HG02759 (cell line): ENCODE measurements around the gene LAMC3.

Experiments used
- ATAC-seq: cut with Tn5 transposase; IDR thresholded peaks from one replicate; pipeline ENCODE4 v1.9.1; 2021; ENCODE audit warnings: mild to moderate bottlenecking, moderate library complexity; ENCODE audit not compliant: unreplicated experiment

LAMC3 gene

GRCh38 chr9:131042666-131043065 is 33.7 kb downstream of the LAMC3 start:
- ATAC-seq, result no peak

DNA sequence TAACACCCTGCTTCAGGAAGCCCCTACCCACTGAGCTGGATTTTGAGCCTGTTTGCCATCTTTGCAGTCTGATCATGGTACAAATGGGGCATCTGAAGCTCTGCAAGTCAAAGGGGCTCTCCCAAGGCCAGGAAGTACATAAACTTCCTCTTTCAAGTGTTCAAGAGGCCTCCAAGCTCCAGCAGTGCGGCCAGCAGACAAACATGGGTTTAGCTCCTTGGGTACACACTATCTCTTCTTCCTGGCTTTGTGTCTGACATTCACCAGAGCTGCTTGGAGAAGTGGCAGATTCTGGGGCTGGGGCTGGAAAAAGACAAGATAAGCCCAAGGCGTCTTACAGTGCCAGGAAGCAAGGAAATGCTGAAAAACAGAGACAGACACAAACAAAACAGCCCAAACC is 34.1 kb downstream of the LAMC3 start:
- ATAC-seq, result no peak

DNA sequence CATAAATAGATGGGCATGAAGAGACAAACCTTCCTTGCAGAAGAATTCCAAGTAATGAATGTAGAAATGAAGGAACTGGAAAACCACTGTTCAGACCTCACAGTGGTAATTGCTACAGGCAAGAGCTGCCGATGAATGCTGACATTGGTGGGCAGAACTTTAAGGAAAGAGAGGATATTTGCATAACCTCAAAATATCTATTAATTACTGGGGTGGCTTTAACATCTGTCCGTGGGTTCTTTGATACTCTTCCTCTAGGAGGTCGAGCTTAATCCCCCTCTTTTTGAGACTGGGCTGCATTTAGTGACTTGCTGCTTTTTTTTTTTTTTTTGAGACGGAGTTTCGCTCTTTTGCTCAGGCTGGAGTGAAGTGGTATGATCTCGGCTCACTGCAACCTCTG is 34.7 kb downstream of the LAMC3 start:
- ATAC-seq, result no peak

DNA sequence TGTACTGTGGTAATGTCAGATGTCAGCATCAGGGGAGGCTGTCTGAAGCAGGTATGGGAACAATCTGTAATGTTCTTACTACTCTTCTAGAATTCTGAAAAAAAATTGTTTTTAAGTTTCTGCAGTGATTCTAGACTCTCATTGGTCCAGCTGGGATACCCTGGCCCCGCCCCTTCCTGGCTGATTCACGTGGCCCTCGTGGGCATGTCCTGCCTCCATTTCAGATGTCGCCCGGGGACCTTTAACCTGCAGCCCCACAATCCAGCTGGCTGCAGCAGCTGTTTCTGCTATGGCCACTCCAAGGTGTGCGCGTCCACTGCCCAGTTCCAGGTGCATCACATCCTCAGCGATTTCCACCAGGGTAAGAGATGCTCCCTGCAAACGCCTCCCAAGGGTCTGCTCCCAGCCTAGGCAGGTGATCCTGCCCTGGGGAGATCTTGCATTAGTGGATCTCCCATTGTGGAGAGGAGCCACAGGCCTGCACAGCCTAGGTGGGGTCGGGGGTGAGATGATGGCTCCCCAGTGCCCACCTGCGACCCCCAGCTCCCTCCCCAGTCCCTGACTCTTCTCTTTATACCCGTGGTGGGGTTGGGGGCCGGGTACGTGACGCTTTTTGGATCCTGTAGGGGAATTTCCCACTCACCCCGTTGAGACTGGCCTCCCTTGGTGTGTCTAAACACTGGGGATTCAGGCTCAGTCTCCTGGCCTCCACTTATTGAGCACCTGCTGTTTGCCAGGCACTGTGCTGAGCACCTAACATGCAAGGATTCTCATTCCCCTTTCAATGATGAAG is 36.5 kb downstream of the LAMC3 start:
- ATAC-seq, result no peak

GRCh38 chr9:131046093-131046380 is 37.1 kb downstream of the LAMC3 start:
- ATAC-seq, result no peak

GRCh38 chr9:131046581-131047202 is 37.7 kb downstream of the LAMC3 start:
- ATAC-seq, result peak; percentile 48

DNA sequence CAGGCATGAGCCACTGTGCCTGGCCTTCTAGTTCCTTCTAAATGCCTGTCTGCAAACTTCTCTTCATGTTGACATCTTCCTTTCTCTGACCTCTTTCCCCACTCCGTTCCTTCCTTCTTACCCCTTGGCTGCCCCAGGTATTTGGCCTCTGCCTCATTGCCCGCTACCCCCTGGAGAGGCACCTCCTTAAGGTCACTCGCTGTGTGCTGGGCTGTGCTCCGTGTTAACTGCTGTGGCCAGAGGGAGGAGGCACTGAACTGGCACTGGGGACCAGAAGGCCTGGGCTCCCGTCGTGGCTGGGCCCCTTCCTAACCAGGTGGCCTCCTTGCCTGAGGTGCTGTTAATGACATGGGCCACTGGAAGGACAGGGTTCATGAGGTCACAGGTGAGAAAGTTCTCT is 39.4 kb downstream of the LAMC3 start:
- no peak for ATAC-seq

- no peak for ATAC-seq
Observed at GRCh38 chr9:131048820-131049219, 39.8 kb downstream of the LAMC3 start.

GRCh38 chr9:131049829-131050715 is 41.1 kb downstream of the LAMC3 start:
- ATAC-seq, result no peak

GRCh38 chr9:131050831-131051230 is 41.9 kb downstream of the LAMC3 start:
- ATAC-seq, result no peak

GRCh38 chr9:131051592-131052517 is 42.9 kb downstream of the LAMC3 start:
- no peak for ATAC-seq

- no peak for ATAC-seq
Observed at GRCh38 chr9:131053896-131054295, 44.9 kb downstream of the LAMC3 start.

DNA sequence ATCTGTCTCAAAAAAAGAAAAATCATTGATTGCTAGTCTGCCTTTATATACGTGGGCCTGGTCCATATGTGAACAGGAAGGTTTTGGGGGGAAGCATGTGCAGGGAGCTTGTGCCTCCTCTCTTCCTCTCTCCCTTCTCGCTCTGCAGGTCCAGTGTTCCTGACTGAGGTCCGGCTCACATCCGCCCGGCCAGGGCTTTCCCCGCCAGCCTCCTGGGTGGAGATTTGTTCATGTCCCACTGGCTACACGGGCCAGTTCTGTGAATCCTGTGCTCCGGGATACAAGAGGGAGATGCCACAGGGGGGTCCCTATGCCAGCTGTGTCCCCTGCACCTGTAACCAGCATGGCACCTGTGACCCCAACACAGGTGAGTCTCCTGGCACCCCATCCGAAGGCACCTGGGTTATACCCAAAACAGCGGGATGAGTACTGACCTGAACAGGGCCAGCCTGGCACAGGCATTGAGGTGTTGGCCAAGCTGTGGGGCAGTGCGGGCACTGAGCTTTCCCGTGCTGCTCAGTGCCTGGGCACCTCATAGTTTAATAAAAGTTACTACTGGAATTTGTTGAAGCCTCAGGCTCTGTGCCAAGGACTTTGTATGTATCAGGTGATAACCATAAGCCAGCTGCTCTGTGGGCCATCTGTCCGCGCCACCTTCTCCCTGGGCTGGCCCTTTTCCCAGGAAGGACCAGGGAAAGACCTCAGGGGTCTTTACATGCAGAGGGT is 48.0 kb downstream of the LAMC3 start:
- no peak for ATAC-seq

- no peak for ATAC-seq
Observed at GRCh38 chr9:131060900-131061630, 52.1 kb downstream of the LAMC3 start.

GRCh38 chr9:131062969-131063368 is 54.0 kb downstream of the LAMC3 start:
- no peak for ATAC-seq

DNA sequence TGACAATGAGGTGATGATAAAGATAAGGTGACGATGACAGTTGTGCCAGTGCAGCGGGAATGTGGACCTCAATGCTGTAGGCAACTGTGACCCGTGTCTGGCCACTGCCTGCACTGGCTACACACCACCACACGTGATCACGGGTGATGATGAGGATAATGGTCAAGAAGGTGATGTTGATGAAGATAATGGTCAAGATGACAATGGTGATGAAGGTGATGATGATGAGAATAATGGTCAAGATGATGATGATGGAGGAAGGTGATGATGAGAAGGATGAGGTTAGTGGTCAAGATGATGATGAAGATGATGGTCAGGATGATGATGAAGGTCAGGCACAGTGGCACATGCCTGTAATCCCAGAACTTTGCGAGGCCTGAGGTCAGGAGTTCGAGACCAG is 56.6 kb downstream of the LAMC3 start:
- no peak for ATAC-seq

DNA sequence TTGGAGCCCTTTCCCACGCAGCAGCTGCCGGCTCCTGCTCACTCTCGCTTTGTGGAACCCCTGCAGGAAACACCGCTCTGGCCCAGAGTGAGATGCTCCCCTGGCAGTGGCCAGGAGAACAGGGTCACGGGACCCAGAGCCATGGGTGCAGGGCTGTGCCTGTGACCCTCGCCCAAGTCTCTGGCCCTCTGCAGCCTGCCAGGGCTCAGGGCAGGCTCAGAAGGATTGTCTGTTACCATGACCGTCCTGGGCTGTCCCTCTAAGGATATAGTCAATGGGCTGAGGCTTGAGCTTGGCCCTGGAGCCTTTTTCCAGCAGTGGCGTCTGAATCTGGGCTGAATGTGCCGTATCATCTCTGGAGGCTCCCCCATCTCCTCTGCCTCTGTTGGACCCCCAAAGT is 58.7 kb downstream of the LAMC3 start:
- ATAC-seq, result no peak

DNA sequence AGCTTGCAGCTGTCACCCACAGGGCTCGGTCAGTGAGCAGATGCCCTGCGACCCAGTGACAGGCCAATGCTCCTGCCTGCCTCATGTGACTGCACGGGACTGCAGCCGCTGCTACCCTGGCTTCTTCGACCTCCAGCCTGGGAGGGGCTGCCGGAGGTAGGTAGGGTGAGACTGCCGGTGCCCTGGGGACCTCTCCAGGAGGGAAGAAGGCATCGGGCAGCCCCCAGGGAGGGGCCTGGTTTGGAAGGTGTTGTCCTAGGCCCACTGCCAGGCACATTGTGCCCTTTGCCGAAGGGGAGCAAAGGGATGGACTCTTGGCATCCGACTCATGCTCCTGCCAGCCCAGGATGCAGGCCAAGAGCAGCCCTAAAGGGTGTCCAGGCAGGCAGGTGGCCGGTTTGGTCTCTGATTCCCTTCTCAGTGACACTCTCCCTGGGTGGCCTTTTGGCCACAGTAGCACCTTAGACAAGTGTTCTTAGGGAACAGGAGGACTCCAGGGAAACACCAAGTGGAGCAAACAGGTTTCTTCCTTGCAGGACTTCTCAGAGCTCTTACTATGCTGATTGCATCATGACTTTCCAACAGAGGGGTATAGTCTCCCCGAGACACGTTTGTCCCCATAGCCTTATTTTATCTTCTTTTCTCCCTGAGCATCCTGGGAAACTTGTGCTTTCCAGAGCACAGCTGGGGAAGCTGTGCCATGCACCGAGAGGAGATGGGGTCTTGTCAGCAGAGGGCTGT is 59.3 kb downstream of the LAMC3 start:
- ATAC-seq, result no peak

DNA sequence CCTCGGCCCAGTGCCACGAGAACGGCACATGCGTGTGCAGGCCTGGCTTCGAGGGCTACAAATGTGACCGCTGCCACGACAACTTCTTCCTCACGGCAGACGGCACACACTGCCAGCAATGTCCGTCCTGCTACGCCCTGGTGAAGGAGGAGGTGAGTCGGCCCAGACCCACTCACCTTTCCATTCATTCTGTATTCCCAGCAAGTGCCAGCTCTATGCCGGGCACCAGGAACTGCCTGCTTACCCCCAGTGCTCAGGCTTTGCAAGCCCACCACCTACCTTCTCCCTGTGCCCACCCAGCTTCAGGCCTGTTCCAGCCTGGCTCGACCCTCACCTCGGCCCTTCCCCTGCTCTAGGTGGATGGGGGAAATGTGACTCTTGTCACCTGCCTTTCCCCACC is 60.7 kb downstream of the LAMC3 start:
- no peak for ATAC-seq
